ENCODE data around the gene FOXP2. TPM values are rescaled to one million over a fixed set of nuclear protein-coding genes. Genes with fewer than 3 reads are reported as not detected.

Gene FOXP2
- total and polyA plus RNA-seq, 9 of the 15 experiments (the other 6 are each of a cell fraction or from before 2014, with no cell fraction given) = not detected

GRCh38 chr7:114418117-114418516 is 3.5 kb downstream of the FOXP2 start:
- no peaks in the 10 kb centered on the region; the same call in 1 of the 2 replicates for H3K9me3 ChIP-seq (replicated peaks; ENCODE audit: control insufficient read depth, insufficient read depth, low read depth, low read length)
- no TSS peak for BruUV-seq (replicated peaks)
- no peaks in the 10 kb centered on the region for H3K4me1 ChIP-seq (replicated peaks in 1 of 2; ENCODE audit: control insufficient read depth in 2 of 2, insufficient read depth in 2 of 2, low read length in 2 of 2)
- DNase-seq (ENCODE audit: extremely low read depth in 1 of 4, low spot score in 3 of 4) (no peak), ATAC-seq (no peak), FAIRE-seq (no peak)
- in situ Hi-C loops (cut with MboI) (no loop called here), intact Hi-C loops (cut with micrococcal nuclease) (no loop called here)
- H4K20me1 ChIP-seq (replicated peaks; ENCODE audit: control insufficient read depth, insufficient read depth, low read length) = no peaks in the 10 kb centered on the region
- 0% methylated on average over 4 of the region's 4 CpGs for WGBS (ENCODE audit: insufficient coverage, low coverage, missing lambda C conversion rate)
- H3K4me3 ChIP-seq = no peak overlapping the region
- H3K36me3 ChIP-seq (ENCODE audit: control insufficient read depth, insufficient read depth, low read length) = no peaks in the 10 kb centered on the region
- H2AFZ ChIP-seq (ENCODE audit: low read depth, low read length) = no peak overlapping the region
- ChIA-PET POLR2A (no interaction called here), CTCF (ENCODE audit: low intra/inter-chr PET ratio) (no interaction called here)
- H3K79me2 ChIP-seq (ENCODE audit: control insufficient read depth, insufficient read depth, low read length) = no peaks in the 10 kb centered on the region
- H3K27ac ChIP-seq (ENCODE audit: extremely low read depth, low read depth, low read length) = no peak overlapping the region
- no peak overlapping the region for H3K9ac ChIP-seq (ENCODE audit: insufficient read depth in 1 of 2, low read depth in 2 of 2, low read length in 2 of 2)
- H3K4me2 ChIP-seq (ENCODE audit: insufficient read depth, low read length) = no peak overlapping the region
- H3K27me3 ChIP-seq (ENCODE audit: control insufficient read depth in 2 of 2, insufficient read depth in 2 of 2, low read length in 2 of 2) = no peaks in the 10 kb centered on the region
- H3K9me1 ChIP-seq (ENCODE audit: control insufficient read depth, insufficient read depth, low read length) = no peaks in the 10 kb centered on the region
- no peak for TF ChIP-seq HNRNPH1 (optimal IDR thresholded peaks at IDR 0.05; ENCODE audit: low read depth, low read length)
- no peak for TF ChIP-seq EP300 (IDR thresholded peaks at IDR 0.05; ENCODE audit: low read length)
- TF ChIP-seq CLOCK (CRISPR knock-in tag; IDR thresholded peaks at IDR 0.05; ENCODE audit: borderline replicate concordance) = no peak
- TF ChIP-seq HLTF (IDR thresholded peaks at IDR 0.05) = no peak
- TF ChIP-seq ZKSCAN8 (CRISPR knock-in tag; IDR thresholded peaks at IDR 0.05) = no peak
- TF ChIP-seq GTF3C2 (IDR thresholded peaks at IDR 0.05; ENCODE audit: borderline replicate concordance, extremely low read depth, insufficient read length) = no peak
- no peak for TF ChIP-seq CTCFL (IDR thresholded peaks at IDR 0.05; ENCODE audit: borderline replicate concordance, insufficient read depth, low read depth, low read length, poor library complexity, severe bottlenecking)
- no peak for TF ChIP-seq ZNF140 (CRISPR knock-in tag; IDR thresholded peaks at IDR 0.05)
- no peak for TF ChIP-seq USF2 (CRISPR knock-in tag; IDR thresholded peaks at IDR 0.05)
